ENCODE results near the gene DUSP18.

DNA sequence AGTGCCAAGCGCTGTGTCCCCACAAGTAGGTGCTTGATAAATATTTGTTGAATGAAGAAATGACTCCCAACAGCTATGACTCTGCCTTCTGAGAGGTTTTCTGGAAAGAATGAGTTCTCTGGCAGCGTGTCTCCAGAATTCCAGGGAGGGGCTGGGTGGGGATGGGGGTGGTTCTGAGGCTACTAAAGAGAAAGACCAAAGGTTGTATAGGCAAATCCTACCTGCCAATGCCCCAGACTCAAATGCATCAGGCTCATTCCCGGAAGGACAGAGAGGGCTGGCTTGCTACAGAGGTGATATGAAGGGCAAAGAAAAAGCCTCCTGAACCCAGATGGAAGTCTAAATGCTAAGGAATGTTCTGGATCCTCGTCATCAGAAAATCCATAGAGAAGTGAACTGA is 1.9 kb downstream of the DUSP18 start:
- no peak for TF ChIP-seq CTCF (IDR thresholded peaks at IDR 0.05)
- no peak for TF ChIP-seq POLR2A (IDR thresholded peaks at IDR 0.05)
- no peak for TF ChIP-seq EP300 (IDR thresholded peaks at IDR 0.05)

Measured in ovary (tissue), 3 donors.